Ovary (tissue), 3 donors: ENCODE data around the gene CSMD2.

Experiments
- CTCF ChIP-seq, 3 donors: fragments of 450-650 bp in 2 of 3; fragments of 200-600 bp in 1 of 3; IDR thresholded peaks; one replicate each; pipeline versions ENCODE4 v1.5.1 to v1.8.0; 2016 to 2022; ENCODE audit warnings: antibody characterized with exemption in 3 of 3, mild to moderate bottlenecking in 1 of 3
- EP300 ChIP-seq: sonication (generic); formaldehyde crosslinking; IDR thresholded peaks from one replicate; pipeline ENCODE4 v1.6.1; 2017; ENCODE audit warnings: antibody characterized with exemption
- donor health status: DM: no; HTN: no; CAD: no.

- no peak for TF ChIP-seq CTCF (IDR thresholded peaks at IDR 0.05)
- no peak for TF ChIP-seq EP300
Measured at GRCh38 chr1:33610864-33611455, 554.1 kb downstream of the CSMD2 start.
